GM19438 (cell line): ENCODE data around the gene DOCK3.
"Not testable (repeated sequence)": the region's sequence is repeated elsewhere in the genome, so short reads cannot be mapped to it uniquely, and the experiment has no call there.

ENCODE experiments used
- ATAC-seq: cut with Tn5 transposase; IDR thresholded peaks from one replicate; pipeline ENCODE4 v1.9.1; 2021; ENCODE audit warnings: low read depth; ENCODE audit not compliant: unreplicated experiment

Gene DOCK3

DNA sequence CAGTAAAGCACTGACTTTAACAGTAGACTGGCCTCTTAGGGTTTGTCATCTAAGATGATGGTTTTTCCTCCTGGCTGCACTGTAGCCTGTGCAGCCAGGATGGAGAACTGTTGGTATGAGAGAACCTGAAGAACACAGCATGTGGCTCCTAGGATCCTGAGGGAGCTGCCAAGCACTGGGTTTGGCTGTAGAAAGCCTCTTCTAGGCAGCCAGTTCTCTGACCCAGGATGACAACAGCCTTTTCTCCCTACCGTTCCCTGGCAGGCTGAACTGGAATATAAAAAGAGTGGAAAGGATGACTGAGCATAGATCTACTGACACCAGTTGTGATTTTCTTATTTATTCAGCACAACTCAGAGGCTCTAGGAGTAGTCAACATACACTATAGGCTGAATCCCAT lies 676.0 kb downstream of the DOCK3 start:
- no peak for ATAC-seq

DNA sequence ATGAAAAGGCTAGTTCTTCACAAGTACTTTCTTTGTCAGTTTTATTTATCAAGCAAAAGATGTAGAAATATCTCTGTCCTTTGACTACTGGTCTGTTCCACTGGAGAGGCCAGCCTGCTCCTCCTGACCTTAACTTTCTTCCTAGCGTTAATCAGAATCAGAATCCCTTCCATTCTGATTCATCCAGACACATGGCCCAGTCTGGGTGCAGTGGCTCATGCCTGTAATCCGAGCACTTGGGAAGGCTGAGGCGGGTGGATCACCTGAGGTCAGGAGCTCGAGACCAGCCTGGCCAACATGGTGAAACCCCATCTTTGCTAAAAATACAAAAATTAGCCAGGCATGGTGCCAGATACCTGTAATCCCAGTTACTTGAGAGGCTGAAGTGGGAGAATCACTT lies 678.4 kb downstream of the DOCK3 start:
- ATAC-seq: no peak

DNA sequence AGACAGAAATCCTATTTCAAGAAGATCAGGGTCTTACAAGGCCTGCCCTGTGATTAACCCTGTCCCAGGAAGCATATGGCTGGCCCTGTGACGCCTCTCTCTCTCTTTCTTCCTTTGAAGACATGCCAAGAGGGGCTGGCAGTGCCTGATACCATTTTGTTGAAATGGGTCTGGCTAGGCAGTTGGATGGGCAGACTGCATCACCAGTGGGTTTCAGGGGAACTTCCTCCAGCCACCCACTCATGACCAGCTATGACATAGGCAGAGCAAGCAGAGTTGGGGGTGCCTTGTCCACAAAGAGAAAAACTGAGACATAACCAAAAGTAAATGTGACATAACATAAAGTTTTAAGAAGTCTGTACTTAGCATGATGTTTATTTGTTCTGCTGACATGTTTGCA lies 679.0 kb downstream of the DOCK3 start:
- ATAC-seq: no peak

DNA sequence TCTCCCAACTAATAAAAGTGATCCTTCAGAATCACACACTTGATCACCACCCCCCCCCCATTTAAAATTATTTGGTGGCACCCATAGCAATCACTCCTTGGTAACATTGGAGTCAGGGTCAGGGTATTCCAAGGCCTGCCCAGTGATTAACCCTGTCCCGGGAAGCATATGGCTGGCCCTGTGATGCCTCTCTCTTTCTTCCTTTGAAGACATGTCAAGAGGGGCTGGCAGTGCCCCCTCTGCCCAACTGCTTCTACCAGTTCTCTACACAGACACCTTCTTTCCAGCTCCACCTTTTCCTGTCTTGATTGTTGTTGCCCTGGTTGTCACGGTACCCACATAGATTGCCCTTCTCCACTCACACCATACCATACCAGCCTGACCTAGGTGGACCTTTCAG lies 679.4 kb downstream of the DOCK3 start:
- ATAC-seq: no peak

DNA sequence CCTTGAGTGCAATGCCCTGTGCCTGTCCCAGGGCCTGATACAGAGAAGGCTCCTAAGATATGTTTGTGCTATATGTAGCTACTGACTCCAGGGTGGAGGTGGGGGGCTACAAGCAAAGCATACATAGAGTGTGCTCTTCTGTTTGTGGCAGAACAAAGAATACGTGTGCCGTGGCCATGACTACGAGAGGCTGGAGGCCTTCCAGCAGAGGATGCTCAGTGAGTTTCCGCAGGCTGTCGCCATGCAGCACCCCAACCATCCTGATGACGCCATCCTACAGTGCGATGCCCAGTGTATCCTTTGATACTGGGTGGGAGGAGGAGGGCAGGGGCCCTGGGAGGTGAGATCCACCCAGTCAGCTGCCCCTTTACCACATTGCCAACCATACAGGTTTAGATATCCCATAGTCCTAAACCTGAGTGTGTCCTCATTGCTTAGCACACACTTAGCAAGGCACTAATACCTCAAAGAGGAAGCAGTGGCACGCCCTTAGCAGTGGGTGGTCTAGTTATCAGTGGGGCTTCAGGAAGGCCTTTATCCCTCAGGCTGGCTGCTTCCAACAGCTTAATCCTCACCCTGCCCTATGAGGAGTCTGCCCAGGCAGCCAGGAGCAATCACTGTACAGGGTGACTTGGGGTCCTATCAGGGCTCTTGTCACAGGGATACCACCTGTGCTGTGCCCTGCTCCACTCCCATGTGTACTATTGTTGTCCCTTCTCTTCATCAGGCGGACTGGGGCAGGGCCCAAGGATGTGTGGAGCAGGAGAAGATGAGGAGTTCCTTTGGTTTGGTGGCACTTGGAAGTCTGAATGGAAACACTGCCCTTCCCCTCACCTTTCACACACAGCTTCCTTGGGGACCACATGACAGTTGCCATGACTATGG lies 680.2 kb downstream of the DOCK3 start:
- no peak for ATAC-seq

DNA sequence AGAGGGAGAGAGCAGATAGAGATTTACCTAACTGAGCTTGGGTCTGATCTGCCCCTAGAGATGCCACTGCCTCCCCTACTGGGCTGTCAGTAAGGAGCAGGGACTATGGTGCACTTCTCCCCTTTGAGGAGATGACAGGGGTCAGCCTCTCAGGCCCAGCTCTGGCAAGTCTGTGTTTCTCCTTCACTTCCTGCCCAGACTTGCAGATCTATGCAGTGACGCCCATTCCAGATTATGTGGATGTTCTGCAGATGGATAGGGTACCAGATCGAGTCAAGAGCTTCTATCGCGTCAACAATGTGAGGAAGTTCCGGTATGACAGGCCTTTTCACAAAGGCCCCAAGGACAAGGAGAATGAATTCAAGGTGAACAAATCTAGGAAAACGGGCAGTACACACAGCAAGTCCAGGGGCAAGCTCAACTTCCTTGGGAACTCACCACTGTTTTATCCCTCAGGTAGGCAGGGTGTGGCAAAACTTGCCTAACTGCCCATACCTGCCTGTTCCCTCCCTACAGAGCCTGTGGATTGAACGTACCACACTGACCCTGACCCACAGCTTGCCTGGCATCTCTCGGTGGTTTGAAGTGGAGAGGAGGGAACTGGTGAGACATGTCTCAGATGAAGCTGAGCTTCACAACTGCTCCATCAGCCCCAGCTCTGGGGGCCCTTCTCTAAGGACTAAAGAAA lies 681.3 kb downstream of the DOCK3 start:
- ATAC-seq: no peak

DNA sequence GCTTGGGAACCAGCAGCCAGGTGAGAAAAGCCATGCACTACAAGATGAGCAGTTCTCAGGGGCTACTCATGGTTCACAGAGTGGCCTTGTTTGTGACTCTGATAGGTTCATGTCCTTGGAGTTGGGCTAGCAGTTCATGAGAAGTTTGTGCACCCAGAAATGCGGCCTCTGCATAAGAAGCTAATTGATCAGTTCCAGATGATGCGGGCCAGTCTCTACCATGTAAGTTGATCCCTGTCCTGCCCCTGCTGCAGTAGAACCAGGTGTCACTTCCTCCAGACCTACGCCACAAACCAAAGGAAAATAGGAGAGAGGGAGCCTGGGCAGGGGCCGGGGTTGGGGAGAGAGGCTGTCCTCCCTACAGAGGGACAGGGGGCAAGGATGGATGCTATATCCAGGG lies 683.1 kb downstream of the DOCK3 start:
- ATAC-seq: no peak

DNA sequence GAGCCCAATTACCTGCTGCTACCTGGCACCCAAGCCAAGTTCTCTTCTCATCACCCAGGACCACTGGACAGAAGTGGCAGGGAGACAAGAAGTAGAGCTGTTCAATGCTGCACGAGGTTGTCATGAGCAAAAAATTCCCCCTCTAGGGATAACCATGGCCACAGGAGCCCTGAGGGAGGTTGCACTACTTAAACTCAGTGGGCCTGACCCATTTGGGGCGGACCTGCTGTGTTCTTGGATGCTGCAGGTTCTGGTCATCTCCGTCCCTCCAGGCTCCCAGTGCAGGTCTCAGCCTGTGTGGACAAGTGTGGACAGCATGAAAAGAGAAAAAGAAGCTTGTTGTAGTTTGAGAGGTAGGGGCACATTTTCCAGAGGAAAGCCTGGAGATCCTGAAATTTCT lies 684.3 kb downstream of the DOCK3 start:
- ATAC-seq: no peak

DNA sequence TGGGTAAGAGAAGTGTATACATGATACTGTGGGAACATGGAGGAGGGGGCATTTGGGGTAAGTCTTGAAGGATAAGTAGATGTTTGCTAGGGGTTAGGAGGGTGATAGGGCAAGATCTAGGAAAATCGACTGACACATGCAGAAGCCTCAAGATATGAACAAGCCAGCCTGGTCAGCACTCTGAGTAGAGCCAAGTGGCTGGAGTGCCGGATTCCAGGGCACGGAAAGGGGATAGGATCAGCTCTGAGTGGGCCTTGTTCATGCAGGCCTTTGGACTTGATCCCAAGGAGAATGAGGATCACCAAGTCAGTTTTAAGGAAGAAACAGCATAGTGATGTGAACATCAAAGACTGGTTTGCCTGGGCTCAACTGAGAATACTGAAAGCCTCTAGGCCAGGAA lies 686.1 kb downstream of the DOCK3 start:
- no peak for ATAC-seq

DNA sequence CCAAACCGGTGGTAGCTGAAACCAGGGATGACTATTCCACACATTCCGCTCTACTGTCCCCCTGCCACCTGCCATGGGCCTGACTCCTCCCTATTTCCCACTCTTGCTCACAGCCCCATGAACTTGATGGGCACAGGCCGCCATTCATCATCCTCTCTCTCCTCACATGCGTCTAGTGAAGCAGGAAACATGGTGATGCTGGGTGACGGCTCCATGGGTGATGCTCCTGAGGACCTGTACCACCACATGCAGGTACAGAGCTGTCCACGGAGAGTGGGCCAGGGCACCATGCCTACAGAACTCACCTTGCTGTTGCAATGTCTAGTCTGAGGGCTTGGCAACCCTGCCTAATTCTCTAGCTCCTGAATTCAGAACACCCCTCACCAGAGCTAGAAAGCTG lies 687.0 kb downstream of the DOCK3 start:
- no peak for ATAC-seq

DNA sequence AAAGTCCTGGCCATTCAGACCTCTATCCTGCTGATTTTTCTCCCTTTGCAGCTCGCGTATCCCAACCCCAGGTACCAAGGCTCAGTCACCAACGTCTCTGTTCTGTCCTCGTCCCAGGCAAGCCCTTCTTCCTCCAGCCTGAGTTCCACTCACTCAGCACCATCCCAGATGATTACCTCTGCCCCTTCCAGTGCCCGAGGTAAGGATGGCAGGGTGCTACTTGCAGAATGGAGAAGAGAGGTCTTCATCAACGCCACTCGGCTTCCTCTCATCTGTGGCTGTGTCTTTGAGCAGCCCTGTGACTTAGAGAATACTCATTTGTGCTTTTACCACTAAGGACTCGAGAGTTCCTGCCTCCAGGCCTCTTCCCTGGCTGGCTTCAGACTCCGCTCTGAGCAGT lies 687.7 kb downstream of the DOCK3 start:
- no peak for ATAC-seq

DNA sequence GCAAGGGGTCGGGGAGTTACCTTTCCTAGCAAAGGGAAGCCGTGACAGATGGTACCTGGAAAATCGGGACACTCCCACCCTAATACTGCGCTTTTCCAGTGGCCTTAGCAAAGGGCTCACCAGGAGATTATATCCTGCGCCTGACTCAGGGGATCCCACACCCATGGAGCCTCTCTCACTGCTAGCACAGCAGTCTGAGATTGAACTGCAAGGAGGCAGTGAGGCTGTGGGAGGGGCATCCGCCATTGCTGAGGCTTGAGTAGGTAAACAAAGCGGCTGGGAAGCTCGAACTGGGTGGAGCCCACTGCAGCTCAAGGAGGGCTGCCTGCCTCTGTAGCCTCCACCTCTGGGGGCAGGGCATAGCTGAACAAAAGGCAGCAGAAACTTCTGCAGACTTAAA lies 693.5 kb downstream of the DOCK3 start:
- ATAC-seq: not testable (repeated sequence)

DNA sequence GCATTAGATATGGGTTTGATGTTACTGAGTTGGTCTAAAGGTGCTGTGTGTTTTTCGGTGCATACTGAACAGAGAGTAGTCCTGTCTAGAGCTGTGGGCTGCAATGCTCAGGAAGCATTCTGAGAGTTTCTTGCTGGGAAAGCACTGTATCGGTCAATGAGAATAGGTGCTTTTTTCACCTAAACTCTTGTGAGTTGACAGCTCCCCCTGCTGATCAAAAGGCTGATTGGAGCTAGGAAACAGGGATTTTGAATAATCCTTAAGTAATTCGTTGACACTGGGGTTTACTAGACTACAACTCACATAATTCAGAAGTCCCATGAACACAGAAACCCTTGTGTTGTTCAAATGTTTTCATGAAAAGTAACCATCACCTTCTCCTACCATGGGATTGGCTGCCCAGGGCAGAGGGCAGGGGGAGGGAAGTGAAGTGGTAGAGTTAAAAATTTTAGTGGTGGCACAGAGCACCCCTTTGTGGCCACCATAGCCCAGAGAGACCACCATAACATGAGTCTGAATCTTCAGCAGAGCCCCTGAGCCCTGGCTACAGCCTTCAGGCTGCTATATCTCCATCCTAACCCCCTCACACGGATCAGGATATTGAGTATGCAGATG lies 697.3 kb downstream of the DOCK3 start:
- no peak for ATAC-seq

DNA sequence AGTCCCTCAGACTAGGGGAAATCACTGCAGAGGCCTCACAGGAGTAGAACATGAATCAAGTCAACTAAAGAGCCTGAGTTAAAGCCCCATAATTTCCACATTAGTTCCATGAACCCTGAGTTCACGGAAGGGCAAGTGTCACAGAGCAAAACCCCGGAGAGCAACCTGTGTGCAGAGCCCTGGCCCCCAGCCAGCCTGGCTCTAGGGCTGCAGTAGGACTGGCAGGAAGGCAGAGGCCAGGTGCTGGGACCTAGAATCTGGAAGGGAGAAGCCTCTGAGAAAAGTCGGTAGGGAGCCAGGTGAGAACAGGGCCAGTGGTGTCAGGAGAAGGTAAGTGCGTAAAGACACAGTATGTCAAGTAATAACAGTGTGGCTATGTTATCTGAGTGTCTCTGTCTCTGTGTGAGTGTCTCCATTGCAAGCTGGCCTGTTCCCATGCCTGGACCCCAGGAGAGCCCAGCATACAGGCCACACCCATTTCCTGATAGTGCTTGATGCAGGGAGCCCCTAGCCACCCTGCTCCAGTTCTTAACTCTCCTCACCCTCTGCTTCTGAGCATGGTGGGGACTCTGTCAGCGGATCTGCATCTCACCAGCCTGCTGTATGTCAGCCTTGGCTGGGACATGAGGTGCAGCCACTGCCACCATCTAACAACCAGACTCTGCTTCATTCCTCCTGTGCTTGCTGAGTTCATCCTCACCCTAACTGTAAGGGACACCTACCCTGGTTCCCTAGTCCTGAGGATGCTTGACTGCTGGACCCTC lies 699.1 kb downstream of the DOCK3 start:
- ATAC-seq: no peak

DNA sequence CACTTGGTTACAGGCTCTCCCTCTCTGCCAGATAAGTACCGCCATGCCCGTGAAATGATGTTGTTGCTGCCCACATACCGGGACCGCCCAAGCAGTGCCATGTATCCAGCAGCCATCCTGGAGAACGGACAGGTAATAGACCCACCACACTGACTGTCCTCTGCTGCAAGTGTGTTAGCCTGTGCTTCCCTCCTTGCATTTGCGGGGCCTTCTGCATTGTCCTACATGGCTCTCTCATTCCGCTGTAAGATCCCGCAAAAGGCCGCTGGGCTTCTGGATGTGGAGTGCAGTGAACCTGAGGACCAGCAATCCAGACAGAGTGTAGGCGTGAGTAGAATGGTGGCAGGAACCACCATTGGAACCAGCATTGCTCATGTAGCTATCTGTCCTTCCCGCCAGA lies 699.7 kb downstream of the DOCK3 start:
- no peak for ATAC-seq

DNA sequence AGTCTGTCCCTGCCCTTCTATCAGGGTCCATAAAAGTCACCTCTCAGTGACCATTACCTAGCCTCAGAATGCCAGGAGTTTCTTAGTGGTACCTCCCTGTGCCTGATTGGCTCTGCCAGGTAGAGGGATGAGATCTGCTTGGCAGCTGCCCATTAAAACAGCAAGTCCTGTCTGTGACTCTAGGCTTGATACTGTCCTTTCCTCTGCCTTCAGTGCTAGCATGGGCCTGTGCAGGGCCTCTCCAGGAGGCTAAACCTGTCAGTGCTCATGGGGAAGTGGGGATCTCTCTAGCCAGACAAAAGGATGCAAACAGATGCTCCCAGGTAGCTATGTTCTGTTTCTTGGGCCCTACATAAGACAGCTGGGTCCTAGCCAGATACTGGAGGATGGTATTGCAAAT lies 700.4 kb downstream of the DOCK3 start:
- ATAC-seq: no peak

DNA sequence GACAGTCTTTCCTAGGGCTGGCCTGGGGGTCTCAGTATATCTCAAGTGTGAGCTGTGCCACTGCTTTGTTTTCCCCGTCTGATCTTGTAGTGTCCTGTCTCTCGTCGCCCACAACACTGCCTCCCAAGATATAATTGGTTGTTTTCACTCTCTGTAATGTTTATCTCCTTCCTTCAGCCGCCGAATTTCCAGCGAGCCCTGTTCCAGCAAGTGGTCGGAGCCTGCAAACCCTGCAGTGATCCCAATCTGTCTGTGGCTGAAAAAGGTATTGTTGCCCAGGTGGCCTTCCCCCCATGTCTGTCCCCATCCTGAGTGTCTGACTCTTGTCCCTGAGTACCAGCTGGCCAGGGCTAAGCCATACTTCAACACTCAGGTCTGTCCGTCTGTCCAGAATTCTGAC lies 700.8 kb downstream of the DOCK3 start:
- no peak for ATAC-seq

DNA sequence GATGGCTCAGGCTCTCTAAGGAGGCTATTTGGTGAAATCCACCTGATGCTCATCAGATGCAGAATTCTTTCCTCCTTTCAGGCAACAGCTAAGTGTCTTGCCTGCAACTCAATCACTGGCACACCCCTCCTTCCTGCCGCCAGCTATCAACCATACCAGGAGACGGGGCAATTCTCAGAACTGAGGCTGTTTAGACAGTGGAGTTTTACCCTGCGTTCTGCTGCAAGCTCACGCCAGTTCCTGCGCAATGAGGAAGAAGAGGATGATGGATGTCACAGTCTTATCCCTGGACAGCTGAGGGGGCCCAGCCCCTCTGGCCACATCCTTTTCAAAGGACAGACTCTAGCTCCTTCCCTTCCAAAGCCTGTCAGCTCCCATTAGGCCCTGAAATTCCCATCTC lies 703.3 kb downstream of the DOCK3 start:
- ATAC-seq: no peak

DNA sequence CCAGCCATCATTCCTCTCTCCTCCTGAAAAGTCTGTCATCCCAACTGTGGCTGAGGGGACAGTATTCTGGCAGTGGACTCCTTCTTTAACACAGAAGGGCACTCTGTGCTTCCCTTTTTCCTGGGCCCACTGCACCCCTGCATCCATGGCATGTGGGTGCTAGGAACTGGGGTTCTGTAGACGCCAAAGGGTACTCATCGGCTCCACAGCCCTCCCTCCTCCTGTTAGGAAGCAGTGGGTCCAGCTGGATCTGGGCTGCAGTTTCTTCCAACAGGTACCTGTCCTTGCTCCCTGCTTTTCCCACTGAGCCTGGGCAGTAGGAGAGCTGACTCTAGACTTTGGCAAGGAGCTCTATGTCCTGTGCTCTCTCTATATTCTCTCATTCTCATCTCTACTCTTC lies 704.0 kb downstream of the DOCK3 start:
- ATAC-seq: no peak

DNA sequence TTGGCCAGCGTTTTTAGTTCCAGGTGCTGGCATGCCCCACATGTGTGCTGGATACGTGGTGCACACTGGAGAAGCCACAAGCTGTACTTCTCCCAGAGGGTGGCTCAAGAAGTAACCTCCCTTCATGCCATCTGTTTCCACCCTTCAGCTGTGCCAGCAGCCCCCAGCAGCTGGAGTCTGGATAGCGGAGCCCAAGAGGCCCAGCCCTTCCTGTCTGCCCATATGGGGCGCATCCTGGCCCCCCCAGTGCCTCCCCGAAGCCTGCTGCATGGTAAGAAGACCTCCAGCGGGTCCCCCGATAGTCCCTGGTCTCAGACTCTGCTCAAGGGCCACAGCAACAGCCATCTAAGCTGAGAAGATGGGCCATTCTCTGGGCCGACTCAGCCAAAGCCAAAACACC lies 704.6 kb downstream of the DOCK3 start:
- ATAC-seq: no peak
